GM13976 (cell line): ENCODE results near the gene LIMA1.

Experiments
- DNase-seq: peaks from one replicate; pipeline ENCODE4 v3.0.0; 2012; ENCODE audit warnings: low spot score
- CTCF ChIP-seq: IDR thresholded peaks from 2 replicates; pipeline ENCODE4 v1.5.1; 2012; ENCODE audit warnings: borderline replicate concordance, mild to moderate bottlenecking; ENCODE audit not compliant: insufficient read depth; ENCODE audit errors: extremely low read depth, missing control alignments, control extremely low read depth
- in situ Hi-C: fragments of 300-500 bp; cut with MboI; formaldehyde crosslinking; loops from one replicate; pipeline ENCODE4 v1.12.0; 2022; ENCODE audit warnings: low sequenced_read_pairs, mixed read lengths, inconsistent platforms; ENCODE audit not compliant: unreplicated experiment

LIMA1 gene

GRCh38 chr12:50231346-50231745 lies 52.0 kb downstream of the LIMA1 start:
- in situ Hi-C loops, result no loop called here
- no peak for DNase-seq
- TF ChIP-seq CTCF, result no peak

DNA sequence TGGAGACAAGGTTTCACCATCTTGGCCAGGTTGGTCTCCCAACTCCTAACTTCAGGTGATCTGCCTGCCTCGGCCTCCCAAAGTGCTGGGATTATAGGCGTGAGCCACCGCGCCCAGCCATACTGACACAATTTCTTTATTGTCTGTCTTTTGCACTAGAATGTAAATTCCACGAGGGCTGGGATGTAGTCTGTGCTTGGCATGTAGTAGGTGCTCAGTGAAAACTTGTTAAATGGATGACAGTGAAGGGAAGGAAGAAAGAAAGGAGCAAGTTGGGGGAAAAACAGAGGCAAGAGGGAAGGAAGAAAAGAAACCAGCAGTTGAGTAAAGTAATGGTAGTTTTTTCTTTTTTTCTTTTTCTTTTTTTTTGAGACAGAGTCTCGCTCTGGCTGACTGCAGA lies 53.1 kb downstream of the LIMA1 start:
- in situ Hi-C loops, result no loop called here
- DNase-seq, result no peak
- TF ChIP-seq CTCF, result no peak

- in situ Hi-C loops, result no loop called here
These were observed 59.2 kb downstream of the LIMA1 start for GRCh38 chr12:50224026-50224692.

GRCh38 chr12:50222275-50222783 lies 61.0 kb downstream of the LIMA1 start:
- no peak for TF ChIP-seq CTCF
- in situ Hi-C loops, result no loop called here
- peak; percentile 59 for DNase-seq

More at GRCh38 chr12:50224026-50224692, 59.2 kb downstream of the LIMA1 start:
- no peak for TF ChIP-seq CTCF
- peak; percentile 49 for DNase-seq

DNA sequence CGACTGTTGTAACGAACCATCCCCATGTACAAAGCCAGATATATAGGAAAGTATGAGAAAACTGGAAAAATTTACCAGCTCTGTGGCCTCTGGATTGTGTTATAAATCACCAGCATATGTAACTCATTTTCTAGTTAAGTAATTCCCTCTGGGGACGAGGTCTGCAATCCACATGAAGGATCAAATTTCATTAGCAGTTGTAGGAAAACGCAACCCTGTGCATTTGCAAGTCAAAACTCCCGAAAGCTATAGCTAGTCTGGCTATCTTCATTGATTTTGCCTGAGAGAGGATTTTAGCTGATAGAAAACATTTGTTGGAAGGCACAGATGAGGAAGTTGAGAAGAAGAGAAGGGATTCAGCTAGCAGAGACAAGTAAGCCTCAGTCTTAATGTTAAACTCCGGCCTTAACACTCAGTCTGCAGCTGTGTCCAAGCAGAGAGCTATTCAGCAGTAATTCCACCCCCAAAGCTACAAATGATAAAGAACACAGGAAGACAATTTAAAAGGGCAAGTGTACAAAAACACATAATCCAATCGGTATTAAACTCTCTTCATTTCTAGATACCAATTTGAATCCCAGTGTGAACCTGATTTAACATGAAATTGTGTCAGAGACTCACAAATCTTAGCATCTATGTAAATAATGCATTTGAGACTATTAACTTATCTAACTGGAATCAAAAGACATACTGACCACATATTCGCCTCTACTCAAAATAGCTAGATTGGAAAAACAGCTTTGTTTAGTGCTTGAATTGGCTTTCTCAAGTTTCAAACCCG lies 61.9 kb downstream of the LIMA1 start:
- in situ Hi-C loops, result no loop called here
- TF ChIP-seq CTCF, result no peak
- DNase-seq, result peak; percentile 31

GRCh38 chr12:50220363-50220995 lies 62.8 kb downstream of the LIMA1 start:
- TF ChIP-seq CTCF, result no peak
- in situ Hi-C loops, result no loop called here
- peak; percentile 47 for DNase-seq
